H1 (cell line): ENCODE measurements around the gene ACSL6. TPM values are rescaled to one million over a fixed set of nuclear protein-coding genes. Genes with fewer than 3 reads are reported as not detected.

ENCODE experiments used
- CHD7 ChIP-seq: fragments of 300-600 bp; sonication (generic); IDR thresholded peaks from 2 replicates; pipeline ENCODE4 v1.7.1; 2012; ENCODE audit warnings: low read length, moderate library complexity, mild to moderate bottlenecking, inconsistent platforms; ENCODE audit not compliant: insufficient replicate concordance
- GTF2F1 ChIP-seq: IDR thresholded peaks from 2 replicates; pipeline ENCODE4 v1.6.1; 2012; ENCODE audit warnings: low read depth, low read length, improper control_type of control experiment, borderline replicate concordance
- NANOG ChIP-seq: IDR thresholded peaks from 2 replicates; pipeline ENCODE4 v1.6.1; 2011; ENCODE audit warnings: low read length, low read depth, mild to moderate bottlenecking, inconsistent platforms; ENCODE audit not compliant: insufficient read depth, poor library complexity, severe bottlenecking
- NRF1 ChIP-seq: IDR thresholded peaks from 2 replicates; pipeline ENCODE4 v1.6.1; 2011; ENCODE audit warnings: mild to moderate bottlenecking, low read depth, low read length, improper control_type of control experiment
- RFX5 ChIP-seq: IDR thresholded peaks from 2 replicates; pipeline ENCODE4 v1.6.1; 2011; ENCODE audit warnings: low read depth, low read length, improper control_type of control experiment, borderline replicate concordance
- TAF1 ChIP-seq: IDR thresholded peaks from 2 replicates; pipeline ENCODE4 v1.6.1; 2011; ENCODE audit warnings: mild to moderate bottlenecking, low read depth, low read length
- USF2 ChIP-seq: IDR thresholded peaks from 2 replicates; pipeline ENCODE4 v1.6.1; 2011; ENCODE audit warnings: low read length, improper control_type of control experiment
- polyA plus RNA-seq, 7 experiments: library from polyadenylated mRNA; depleted of rRNA in 3 of 7; stranded (reverse) in 5 of 7; unstranded in 2 of 7; fragments of >200 nt in 5 of 7; fragments of 200-250 nt in 2 of 7; gene quantifications; 1 replicate in 5 of 7; 2 replicates in 1 of 7; 4 replicates in 1 of 7; pipeline versions ENCODE4 v1.2.1 to v1.2.3, GENCODE V29; 2011 to 2013; ENCODE audit warnings: missing spikeins in 2 of 7, mixed read lengths in 2 of 7
- total RNA-seq: library from RNA; stranded (reverse); fragmentation: NEBNext Ultra II Directional; extraction: Animal tissue kit (Norgen Biotek cat#: 25700); gene quantifications from 2 replicates; pipeline ENCODE4 v1.2.1, GENCODE V29; 2021

Gene ACSL6
- total and polyA plus RNA-seq, 2 of the 8 experiments (the other 6 are each of a cell fraction or from before 2014, with no cell fraction given) = 2.3 to 2.4 TPM

GRCh38 chr5:132046880-132047299, 35.4 kb upstream of the ACSL6 start (continued):
- no peak for TF ChIP-seq CHD7
- TF ChIP-seq NANOG = no peak
- TF ChIP-seq RFX5 = no peak
- no peak for TF ChIP-seq GTF2F1
- TF ChIP-seq TAF1 = no peak
- no peak for TF ChIP-seq USF2
- no peak for TF ChIP-seq NRF1
